ENCODE data around the gene ASF1B. TPM values are rescaled to one million over a fixed set of nuclear protein-coding genes. Genes with fewer than 3 reads are reported as not detected.

Gene ASF1B
- total and polyA plus RNA-seq, 2 experiments from 2014 or later, result 33.3 to 36.9 TPM

DNA sequence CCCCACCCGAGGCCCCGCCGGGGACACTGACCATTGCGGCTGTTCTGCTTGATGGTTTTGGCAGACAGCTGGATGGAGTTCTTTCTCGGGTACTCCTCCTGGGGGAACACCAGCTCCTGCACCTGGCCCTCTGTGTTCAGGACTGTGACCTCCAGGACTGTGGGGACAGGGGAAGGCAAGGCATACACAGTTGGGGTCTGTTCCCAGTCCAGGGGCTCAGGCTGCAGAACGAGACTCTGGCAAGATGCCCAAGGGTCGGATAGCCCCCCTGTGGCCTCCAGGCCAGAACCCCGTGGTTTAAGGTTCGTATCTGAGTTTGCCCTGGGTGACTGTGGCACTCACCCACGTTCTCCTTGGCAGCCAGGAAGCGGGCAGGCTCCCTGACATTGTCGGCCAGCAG is 22.7 kb upstream of the ASF1B start:
- no peak overlapping the region for H3K27ac ChIP-seq (ENCODE audit: low read depth)
- no peak overlapping the region for H2AFZ ChIP-seq
- Mint-ChIP-seq H3K27me3 (ENCODE audit: insufficient read depth, low read depth, poor library complexity) (peaks cover 9% of the 10 kb centered on the region), H3K4me3 (no peak overlapping the region), H3K4me1 (no peaks in the 10 kb centered on the region; the same call in 2 of the 3 replicates), H3K36me3 (ENCODE audit: low read depth) (peaks cover 57% of the 10 kb centered on the region), H3K9me3 (no peaks in the 10 kb centered on the region), H3K27ac (no peak overlapping the region)
- DNase-seq (ENCODE audit: low spot score) (no peak), ATAC-seq (no peak)
- TF ChIP-seq, protein P1, sequence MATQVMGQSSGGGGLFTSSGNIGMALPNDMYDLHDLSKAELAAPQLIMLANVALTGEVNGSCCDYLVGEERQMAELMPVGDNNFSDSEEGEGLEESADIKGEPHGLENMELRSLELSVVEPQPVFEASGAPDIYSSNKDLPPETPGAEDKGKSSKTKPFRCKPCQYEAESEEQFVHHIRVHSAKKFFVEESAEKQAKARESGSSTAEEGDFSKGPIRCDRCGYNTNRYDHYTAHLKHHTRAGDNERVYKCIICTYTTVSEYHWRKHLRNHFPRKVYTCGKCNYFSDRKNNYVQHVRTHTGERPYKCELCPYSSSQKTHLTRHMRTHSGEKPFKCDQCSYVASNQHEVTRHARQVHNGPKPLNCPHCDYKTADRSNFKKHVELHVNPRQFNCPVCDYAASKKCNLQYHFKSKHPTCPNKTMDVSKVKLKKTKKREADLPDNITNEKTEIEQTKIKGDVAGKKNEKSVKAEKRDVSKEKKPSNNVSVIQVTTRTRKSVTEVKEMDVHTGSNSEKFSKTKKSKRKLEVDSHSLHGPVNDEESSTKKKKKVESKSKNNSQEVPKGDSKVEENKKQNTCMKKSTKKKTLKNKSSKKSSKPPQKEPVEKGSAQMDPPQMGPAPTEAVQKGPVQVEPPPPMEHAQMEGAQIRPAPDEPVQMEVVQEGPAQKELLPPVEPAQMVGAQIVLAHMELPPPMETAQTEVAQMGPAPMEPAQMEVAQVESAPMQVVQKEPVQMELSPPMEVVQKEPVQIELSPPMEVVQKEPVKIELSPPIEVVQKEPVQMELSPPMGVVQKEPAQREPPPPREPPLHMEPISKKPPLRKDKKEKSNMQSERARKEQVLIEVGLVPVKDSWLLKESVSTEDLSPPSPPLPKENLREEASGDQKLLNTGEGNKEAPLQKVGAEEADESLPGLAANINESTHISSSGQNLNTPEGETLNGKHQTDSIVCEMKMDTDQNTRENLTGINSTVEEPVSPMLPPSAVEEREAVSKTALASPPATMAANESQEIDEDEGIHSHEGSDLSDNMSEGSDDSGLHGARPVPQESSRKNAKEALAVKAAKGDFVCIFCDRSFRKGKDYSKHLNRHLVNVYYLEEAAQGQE (IDR thresholded peaks at IDR 0.05; ENCODE audit: unreplicated experiment), result no peak
- TF ChIP-seq, protein P2, sequence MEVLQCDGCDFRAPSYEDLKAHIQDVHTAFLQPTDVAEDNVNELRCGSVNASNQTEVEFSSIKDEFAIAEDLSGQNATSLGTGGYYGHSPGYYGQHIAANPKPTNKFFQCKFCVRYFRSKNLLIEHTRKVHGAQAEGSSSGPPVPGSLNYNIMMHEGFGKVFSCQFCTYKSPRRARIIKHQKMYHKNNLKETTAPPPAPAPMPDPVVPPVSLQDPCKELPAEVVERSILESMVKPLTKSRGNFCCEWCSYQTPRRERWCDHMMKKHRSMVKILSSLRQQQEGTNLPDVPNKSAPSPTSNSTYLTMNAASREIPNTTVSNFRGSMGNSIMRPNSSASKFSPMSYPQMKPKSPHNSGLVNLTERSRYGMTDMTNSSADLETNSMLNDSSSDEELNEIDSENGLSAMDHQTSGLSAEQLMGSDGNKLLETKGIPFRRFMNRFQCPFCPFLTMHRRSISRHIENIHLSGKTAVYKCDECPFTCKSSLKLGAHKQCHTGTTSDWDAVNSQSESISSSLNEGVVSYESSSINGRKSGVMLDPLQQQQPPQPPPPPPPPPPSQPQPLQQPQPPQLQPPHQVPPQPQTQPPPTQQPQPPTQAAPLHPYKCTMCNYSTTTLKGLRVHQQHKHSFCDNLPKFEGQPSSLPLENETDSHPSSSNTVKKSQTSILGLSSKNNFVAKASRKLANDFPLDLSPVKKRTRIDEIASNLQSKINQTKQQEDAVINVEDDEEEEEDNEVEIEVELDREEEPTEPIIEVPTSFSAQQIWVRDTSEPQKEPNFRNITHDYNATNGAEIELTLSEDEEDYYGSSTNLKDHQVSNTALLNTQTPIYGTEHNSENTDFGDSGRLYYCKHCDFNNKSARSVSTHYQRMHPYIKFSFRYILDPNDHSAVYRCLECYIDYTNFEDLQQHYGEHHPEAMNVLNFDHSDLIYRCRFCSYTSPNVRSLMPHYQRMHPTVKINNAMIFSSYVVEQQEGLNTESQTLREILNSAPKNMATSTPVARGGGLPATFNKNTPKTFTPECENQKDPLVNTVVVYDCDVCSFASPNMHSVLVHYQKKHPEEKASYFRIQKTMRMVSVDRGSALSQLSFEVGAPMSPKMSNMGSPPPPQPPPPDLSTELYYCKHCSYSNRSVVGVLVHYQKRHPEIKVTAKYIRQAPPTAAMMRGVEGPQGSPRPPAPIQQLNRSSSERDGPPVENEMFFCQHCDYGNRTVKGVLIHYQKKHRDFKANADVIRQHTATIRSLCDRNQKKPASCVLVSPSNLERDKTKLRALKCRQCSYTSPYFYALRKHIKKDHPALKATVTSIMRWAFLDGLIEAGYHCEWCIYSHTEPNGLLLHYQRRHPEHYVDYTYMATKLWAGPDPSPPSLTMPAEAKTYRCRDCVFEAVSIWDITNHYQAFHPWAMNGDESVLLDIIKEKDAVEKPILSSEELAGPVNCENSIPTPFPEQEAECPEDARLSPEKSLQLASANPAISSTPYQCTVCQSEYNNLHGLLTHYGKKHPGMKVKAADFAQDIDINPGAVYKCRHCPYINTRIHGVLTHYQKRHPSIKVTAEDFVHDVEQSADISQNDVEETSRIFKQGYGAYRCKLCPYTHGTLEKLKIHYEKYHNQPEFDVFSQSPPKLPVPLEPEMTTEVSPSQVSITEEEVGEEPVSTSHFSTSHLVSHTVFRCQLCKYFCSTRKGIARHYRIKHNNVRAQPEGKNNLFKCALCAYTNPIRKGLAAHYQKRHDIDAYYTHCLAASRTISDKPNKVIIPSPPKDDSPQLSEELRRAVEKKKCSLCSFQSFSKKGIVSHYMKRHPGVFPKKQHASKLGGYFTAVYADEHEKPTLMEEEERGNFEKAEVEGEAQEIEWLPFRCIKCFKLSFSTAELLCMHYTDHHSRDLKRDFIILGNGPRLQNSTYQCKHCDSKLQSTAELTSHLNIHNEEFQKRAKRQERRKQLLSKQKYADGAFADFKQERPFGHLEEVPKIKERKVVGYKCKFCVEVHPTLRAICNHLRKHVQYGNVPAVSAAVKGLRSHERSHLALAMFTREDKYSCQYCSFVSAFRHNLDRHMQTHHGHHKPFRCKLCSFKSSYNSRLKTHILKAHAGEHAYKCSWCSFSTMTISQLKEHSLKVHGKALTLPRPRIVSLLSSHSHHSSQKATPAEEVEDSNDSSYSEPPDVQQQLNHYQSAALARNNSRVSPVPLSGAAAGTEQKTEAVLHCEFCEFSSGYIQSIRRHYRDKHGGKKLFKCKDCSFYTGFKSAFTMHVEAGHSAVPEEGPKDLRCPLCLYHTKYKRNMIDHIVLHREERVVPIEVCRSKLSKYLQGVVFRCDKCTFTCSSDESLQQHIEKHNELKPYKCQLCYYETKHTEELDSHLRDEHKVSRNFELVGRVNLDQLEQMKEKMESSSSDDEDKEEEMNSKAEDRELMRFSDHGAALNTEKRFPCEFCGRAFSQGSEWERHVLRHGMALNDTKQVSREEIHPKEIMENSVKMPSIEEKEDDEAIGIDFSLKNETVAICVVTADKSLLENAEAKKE (CRISPR knock-in tag; IDR thresholded peaks at IDR 0.05), result no peak
- no peak for TF ChIP-seq NANOG (IDR thresholded peaks at IDR 0.05; ENCODE audit: borderline replicate concordance)
- TF ChIP-seq, protein P3, sequence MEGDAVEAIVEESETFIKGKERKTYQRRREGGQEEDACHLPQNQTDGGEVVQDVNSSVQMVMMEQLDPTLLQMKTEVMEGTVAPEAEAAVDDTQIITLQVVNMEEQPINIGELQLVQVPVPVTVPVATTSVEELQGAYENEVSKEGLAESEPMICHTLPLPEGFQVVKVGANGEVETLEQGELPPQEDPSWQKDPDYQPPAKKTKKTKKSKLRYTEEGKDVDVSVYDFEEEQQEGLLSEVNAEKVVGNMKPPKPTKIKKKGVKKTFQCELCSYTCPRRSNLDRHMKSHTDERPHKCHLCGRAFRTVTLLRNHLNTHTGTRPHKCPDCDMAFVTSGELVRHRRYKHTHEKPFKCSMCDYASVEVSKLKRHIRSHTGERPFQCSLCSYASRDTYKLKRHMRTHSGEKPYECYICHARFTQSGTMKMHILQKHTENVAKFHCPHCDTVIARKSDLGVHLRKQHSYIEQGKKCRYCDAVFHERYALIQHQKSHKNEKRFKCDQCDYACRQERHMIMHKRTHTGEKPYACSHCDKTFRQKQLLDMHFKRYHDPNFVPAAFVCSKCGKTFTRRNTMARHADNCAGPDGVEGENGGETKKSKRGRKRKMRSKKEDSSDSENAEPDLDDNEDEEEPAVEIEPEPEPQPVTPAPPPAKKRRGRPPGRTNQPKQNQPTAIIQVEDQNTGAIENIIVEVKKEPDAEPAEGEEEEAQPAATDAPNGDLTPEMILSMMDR (conservative IDR thresholded peaks at IDR 0.05; ENCODE audit: low read depth in 2 of 2), result no peak
- no peaks in the 10 kb centered on the region for H3K27me3 ChIP-seq (ENCODE audit: insufficient read depth)
- H3K4me2 ChIP-seq, result no peak overlapping the region
- no peaks in the 10 kb centered on the region for H3K4me1 ChIP-seq (ENCODE audit: insufficient read depth)
- no peaks in the 10 kb centered on the region for H3K9me2 ChIP-seq (ENCODE audit: insufficient read depth)
- no peaks in the 10 kb centered on the region; the same call in 1 of the 2 replicates for H4K20me1 ChIP-seq (replicated peaks; ENCODE audit: insufficient read depth)
- H3F3A ChIP-seq (replicated peaks; ENCODE audit: low read depth), result no peaks in the 10 kb centered on the region
- H3K79me2 ChIP-seq (replicated peaks; ENCODE audit: insufficient read depth), result no peaks in the 10 kb centered on the region
- H3K36me3 ChIP-seq (ENCODE audit: insufficient read depth), result peaks cover 6% of the 10 kb centered on the region; the same call in 1 of the 2 replicates
- no peak overlapping the region for H3K4me3 ChIP-seq

Data from GM23338 (cell line).